Stimulated activated CD4-positive, alpha-beta T cell treated with anti-CD3 and anti-CD28 coated beads, Interleukin-1b, Interleukin-23, amount 100 ng/mL, for 24 hours (primary cell): ENCODE measurements around the gene DLL4.
A peak's percentile ranks its signal among the peaks of the same experiment; 100 is the strongest.

Source experiments
- DNase-seq, 4 experiments: peaks; one replicate each; pipeline ENCODE4 v3.0.0-alpha.2; 2020; ENCODE audit warnings: low read depth in 4 of 4, low spot score in 1 of 4

Gene DLL4

DNA sequence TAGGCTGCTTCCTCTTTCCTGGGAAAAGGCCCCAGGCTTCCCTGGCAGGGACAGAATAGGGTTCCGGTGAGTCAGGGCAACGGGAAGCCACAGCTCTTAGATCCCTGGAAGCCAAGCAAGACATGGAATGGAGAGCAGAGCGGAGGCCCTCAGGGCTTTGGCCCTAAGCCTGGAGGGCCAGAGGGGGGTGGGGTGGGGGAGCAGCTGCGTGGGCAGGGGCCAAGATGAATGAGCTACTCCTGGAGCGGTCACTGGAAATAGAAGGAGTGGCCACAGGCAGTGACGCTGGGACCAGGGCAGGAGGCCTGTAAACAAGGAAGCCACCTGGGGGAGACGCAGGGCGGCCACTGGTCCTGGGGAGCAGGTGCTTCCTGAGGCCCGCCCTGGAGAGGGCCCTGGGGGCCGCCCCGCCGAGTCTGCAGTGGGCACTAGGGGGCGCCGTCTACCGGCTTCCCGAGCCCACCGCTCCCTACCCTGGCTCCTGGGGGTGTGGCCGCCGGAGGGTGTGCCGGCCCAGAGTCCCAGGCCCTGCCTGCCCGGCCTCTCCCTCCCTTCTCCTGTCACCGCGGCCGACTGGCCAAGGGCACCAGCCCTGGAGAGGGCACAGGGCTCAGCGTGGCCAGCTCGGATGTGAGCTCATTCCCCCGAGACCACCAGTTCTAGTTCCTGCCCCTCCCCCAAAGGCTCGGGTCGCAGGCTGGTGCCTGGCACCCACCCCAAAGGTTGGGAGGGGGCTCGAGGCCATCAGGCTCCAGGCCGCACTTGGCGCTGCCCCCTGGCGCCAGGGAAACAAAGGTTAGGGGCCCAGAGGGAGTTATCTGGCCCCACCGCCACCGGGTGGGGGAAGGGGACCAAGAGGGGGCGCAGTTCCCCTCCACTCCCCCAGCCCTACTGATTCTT lies 22.8 kb upstream of the DLL4 start:
- DNase-seq = peak; percentile 55 to 80 (median 67)

DNA sequence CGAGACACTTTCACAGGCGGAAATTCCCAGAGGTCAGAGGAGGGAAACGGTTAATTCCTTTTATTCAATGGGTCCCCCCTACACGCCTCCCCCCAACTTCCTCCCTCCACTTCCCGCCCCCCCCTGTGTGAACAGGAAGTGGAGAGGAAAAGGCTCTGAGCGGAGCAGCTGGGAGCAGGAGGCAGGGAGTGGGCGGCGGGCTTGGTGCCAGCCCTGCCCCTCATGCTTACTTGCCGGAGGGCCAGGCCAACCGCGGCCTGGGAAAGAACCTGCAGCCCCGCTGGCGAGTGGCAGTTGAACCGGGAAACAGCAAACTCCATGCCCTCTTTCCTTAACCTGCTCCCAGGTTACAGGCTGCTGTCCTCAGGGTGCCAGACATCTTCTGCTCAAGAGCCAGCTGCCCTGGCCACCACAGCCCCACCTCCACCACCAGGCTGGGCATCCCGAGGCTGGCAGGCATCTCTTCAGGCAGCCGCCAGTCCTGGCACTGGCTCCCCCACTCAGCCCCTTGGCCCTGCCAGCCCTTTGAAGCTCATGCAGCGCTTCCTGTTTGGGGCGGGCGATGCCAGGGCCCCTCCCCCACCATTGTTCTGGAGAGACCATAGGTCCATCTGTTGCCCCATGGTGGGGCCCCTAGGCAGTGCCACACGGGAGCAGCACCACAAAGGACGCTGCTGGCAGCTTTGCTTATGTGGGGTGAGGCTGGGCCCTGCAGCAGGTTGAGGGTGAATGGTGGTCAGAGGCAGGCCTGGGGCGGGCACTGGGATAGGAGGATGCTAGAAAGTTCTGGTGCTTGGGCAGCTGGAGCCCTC lies 21.9 kb upstream of the DLL4 start:
- DNase-seq = peak in 1 of 4 experiments; percentile 42

DNA sequence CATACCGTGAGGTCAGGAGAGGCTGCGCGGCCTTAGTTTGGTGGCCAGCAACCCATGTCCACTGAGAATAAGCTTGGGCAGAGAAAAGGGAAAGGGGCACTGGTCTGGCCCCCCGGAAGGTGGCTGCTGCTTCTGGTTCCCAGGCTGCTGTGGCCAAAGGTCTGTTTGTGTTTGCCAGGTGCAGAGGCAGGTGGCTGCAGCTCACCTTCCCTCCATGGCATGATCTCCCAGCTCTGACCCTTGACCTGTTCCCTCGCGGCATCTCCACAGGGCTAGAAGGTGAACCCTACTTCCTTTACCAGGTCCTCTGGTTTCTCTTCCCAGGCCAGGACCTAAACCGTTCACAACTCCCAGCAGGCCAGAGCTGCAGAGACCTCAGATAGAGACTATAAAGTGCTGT lies 21.0 kb upstream of the DLL4 start:
- no peak for DNase-seq

DNA sequence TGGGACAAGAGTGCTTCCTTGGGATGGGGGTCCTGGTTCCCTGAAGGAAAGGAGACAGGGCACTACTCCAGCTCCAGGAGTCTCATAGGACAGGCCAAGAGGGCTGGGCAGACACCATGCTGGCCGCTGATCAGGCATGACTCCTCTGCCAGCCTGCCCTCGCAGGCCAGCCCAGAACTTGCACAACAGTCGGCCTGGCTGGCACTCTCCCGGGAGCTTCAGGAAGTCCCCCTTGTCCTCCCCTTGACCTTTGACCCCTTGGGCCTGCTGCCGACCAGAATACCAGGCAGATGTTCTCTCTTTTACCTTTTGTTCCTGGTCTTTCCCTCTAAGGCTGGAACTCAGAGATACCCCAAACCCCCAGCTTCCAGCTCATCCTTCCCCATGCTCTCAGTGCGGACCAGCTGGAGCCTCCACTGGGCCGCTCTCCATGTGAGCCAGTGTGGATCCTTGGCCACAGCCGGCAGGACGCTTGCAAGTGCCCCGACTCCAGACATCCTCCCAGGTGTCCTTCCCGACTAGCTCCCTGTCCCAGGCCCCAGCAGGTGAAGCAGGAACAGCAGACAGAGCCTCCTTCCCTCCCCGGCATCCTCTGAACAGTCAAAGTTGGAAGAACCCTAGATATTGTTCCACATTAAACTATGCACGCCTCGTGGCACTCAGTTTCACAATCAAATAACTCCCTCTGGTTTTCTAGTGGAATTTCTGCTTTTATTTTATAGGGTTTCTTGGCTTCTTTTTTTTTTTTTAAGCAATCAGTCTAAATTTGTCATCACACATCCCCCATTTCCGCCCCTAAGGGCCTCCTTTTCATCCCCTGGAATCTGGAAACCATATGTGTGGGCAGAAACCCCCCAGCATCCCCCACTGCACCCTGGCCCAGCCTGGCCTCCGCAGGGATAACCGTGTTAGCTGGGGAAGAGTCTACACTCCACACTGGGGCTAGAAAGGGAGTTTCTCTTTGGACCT lies 19.2 kb upstream of the DLL4 start:
- no peak for DNase-seq

DNA sequence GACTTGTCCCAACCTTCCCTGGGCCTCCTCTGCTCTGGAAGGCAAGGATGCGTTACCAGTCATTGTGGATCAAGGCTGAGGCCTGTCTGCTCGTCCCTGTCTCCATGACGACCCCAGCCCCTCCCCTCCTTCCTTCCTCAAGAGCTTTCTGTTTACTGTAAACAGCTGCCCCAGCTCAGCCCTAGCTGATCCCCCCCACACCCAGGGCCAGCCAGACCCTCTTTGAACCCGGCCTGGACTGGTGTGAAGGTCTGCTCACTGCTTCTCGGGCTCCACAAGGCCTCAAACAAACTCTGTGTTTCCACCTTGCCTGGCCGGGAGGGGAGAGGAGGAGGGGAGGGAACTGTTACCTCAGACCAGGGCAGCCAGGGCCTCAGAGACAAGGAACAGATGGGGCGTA lies 18.0 kb upstream of the DLL4 start:
- DNase-seq = no peak

DNA sequence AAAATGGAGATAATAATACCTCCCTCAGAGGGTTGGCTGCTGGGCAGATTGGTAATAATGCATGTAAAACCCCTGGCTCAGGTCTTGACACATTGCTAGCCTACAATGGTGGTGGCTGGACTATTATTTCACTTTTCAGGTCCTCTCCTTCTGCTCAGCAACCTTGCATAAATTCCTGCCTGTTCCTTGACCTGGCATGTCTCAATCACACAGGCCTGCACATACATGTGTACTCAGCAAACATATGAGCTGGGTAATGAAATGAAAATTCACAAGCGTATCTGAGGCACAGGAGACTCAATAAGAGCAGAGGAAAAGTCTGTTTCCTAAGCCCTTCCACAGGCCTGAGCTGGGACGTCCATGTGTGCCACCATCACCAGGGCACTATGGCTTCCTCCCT lies 17.4 kb upstream of the DLL4 start:
- no peak for DNase-seq

DNA sequence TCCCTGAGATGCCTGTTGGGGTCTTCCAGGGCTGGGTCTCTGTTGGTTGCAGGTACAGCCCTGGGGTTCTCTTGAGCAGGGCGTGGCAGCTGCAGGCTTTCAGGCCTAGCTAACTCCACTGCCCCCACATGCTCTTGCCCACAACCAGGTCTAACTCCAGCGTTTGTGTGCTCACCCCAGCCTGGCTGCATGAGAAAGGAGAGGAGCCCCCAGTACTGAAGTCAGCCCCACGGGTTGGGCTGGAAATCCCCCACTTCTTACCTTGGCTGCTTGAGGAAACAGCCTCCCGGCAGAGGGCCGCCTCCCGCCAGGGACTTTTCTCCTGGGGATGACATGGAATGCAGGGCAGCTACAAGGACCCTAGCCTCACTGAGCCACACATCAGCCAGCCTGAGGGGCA lies 16.7 kb upstream of the DLL4 start:
- DNase-seq = no peak

DNA sequence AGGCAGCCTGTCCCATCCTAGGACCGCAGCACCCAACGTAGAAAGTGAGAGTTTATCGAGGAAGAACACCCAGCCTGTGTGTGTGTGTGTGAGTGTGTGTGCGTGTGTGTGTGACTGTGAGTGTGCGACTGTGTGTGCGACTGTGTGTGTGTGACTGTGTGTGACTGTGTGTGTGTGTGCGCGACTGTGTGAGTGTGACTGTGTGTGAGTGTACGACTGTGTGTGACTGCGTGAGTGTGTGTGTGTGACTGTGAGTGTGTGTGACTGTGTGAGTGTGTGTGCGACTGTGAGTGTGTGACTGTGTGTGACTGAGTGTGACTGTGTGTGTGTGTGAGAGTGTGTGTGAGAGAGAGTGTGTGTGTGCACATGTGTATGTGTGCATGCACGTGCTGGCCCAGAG lies 15.1 kb upstream of the DLL4 start:
- no peak for DNase-seq

DNA sequence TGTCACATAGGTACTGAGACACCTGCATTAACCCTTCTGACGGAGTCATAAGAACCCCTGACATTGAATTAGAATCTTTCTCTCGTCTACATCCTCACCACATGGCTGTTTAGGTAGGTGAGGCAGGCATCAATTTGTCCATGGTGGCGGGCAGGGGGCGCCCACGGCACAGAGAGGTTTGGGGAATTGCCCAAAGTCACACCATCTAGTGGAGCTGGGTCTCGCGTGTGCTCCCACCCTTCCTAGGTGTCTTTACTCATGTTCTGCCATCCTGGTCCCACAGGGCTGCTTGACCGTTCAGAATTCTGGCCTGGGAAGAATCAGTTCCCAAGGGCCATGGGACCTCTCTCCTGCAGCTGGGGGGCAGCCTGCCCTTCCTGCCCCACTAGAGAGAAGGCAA lies 14.7 kb upstream of the DLL4 start:
- no peak for DNase-seq

DNA sequence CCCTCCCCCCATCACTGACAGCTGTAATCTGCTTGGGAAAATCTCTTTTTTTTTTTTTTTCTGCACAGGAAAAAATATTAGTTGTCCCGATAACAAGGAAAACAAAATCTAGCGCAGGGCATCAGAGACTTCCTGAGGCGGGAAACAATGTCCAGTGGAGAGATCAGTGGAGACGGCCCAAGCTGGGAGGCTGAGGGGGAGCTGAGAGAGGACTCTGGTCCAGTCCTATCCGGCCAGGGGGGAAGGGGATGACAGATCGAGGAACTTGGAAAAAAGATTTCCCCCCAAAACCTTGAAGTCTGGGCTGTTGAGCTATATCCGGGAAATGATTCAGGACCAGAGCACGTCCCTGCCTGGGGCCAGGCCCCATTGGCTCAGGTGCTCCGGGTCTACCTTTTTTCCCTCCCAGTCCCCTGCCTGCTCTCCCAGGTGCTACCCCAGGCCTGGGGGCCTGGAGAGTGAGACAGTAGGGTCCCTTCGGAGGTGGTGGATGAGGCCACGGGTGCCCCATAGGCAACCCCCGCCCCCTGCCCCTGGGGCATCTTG lies 14.0 kb upstream of the DLL4 start:
- no peak for DNase-seq

DNA sequence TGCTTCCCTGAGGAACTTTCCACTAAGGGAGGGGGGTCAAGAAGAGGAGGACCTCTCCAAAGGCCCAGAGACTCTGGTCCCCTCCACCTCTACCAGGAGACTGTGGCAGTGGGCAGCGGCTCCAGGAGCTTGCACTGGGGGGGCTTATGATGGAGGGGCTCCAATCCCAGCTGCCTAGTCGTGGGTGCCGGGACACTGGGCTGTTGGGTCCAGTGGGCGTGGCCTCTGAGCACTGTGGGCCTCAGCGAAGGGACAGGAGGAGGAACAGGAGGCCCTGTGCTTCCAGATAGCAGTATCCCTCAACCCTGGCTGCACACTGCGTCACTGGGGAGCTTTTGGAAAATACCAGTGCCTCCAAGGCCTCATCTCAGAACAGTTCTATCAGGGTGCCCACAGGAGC lies 13.5 kb upstream of the DLL4 start:
- DNase-seq = no peak

DNA sequence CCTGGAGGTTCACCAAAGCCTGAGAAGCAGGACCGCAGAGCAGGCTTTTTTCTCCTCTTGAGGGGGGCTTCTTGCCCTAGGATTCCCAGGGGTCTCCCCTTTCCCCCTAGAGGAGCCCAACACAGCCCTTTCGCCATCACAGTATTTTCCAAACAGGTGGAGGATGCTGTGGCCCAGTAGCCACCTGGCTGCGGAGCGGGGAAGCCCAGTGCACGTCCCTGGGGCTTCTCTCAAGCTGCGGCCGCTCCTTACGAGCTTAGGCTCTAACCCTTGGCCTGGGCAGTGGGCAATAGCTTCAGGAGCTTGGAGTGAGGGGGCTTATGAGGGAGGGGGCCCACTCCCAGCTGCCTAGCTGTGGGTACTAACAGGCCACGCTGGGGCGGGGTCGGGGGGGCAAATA lies 11.6 kb upstream of the DLL4 start:
- DNase-seq = no peak

DNA sequence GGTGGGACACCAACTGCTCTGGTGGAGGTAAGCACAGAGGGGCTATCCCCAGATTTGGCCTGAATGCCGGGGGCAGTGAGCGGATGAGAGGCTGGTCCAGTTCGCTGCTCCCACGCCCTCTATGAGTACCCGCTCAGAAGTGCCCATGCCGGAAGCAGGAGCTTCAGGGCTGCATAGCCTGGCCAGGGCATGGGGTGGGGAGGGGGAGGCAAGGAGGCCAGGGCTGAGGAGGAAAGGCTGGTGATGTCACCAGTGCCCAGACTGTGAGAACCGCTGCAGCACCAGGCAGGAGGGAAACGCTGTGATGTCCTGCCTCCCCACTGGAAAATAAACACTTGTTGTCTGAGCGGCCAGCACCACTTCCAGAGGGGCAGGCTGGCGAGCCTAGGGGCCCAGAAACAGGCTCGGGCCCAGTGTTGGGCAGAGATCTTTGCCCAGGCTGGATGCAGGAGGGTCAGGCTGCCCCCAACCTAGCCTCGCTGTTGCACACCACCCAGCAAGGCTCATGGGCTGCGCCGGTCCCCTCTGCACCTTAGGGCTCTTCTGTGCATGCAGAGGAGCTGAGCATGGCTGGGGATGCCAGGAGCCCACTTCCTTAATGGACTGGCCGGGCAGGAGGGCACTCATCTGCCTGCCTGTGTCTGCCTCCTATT lies 10.9 kb upstream of the DLL4 start:
- DNase-seq = no peak

DNA sequence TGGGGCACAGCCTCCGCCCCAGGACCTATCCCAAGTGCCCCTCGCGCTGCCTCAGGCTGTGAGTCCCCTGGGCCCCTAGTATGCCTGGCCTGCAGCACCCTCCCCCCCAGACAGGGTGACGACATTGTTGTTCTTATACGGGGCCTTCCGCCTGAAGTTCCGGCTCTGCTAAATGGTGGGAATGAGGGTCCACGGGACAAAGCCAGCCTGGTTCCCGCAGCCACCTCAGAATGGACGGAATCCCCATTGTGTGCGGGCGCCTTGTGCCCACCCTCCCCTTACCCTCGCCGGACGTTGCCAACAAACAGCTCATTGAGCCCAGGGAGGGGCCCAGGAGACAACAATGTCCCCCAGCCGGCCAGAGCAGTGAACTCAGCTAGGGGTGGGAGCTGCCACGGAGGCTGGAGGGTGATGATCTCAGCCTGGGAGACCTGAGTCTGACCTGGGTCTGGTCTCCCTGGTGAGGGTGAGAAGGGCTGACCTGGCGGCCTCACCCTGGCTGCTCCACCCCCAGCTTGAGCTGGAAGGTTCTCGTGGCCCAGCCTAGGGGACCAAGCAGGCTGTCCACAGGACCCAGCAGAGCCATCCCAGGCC lies 10.2 kb upstream of the DLL4 start:
- no peak for DNase-seq

DNA sequence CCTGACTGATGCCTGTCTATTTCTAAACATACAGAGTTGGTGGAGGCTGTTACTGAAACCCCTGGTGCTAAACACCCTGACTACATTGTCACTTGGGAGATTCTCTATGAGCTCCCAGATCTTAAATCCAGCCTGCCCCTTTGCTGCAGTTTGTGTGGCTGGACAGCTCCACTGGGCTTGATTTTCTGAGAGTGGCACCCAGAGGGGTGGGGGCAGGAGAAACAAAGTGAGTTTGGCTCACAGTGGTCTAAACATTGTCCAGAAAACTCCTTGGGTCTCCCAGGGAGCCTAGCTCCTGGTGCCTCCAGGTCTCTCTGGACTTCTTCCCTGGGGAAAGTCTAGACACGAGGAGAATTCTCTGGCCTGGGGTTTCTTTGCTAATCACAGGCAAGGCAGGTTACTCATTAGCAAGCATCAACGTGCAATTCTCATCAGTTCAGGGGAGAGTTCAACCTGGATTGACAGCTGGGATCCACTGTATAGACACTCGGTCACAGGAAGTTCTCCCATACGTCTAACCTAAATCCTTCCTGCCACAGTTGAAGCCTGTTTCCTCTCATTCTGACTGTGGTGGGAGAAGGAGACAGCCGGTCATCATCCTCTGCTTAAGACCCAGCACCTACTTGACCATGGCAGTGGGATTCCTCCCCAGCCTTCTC lies 7.1 kb upstream of the DLL4 start:
- DNase-seq = no peak

DNA sequence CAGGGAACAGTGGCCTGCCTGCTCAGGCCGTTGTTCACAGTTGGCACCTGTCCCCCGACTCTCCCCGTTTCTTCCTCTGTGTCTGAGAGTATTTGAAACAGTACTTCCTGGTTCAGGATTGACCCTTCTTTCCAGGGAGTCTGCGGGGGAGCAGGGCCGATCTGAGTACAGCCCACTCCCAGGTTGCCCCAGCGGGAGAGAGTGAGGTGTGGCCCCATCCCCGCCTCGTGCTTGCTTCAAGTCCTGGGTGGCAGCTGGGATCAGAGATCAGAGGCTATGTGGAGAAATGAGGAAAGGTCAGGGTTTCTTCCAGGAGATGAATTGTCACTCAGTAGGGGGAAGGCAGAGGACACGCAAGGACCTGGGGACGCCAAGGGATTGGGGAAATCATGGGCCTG lies 6.5 kb upstream of the DLL4 start:
- DNase-seq = no peak

DNA sequence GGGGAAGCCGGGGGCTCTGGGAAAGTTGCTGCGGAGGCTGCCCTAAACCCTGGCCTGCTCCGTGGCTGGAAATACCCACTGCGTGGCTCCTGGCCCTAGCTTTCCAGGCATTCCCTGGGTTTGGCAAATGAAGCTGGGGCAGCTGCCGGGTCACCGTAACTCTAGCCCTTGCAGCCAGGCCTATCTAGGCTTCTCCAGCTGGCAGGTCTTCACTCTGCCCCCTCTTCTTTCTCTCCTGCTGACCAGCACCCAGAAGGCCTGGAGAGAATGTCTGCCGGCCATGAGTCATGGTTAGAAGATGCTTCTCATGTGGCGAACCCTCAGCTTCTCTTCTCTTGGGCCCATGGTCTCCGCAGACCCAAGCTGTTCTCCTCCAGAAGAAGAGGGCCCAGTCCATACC lies 5.6 kb upstream of the DLL4 start:
- DNase-seq = no peak

DNA sequence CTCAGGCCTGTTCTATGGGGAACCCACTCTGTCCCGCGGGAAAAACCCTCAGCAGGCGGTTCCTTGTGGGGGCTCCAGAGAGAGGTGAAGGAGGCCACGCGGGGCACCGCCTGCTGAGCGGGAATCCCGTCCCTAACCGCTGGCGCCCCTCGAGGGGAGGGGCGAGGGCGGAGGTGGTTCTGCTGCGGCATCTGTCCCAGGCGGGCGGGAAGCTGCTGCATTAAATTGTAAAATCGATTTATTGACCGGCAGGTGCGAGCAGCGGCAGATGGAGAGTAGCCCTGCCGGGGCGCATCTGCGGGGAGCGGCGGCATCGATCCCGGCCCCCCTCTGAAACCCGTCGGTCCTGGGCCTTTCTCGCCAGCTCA lies 3.7 kb upstream of the DLL4 start:
- DNase-seq = no peak

DNA sequence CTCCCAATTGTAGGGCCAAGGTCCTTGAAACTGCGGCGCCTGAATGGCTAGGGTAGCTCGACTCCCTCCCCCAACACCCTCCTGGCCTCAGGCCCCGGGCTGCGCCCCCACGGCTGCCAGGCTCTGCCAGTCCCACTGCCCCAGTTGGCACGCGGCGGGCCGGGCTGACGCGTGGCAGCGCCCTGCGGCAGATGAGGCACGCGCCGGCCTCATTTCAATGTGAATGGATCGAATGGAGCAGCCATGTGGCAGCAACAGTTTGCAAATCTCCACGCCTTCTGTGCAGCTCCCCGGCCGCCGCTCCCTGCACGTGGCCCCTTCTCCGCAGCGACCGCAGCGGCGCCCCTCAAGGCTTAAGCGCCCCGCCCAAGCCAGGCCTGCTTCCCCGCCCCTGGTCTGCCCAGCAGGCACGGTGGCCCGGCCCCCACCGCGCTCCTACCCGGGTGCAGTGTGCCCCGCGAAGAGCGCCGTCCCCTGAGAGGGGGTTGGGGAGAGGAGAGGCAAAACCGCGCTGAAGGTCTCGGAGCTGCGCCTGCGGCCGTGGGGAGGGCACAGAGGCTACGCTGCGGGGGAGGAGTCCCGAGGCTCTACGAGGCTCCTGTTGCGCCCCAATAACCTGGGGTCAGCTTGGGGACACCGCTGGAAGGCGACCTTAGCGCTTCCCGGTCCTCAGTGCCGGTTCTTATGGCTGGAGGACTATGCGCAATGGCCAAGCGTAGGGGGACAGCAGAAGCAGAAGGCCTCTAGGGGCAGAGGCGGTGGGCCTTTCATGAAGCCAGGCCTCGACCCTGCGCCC lies 3.1 kb upstream of the DLL4 start:
- no peak for DNase-seq
